MM.1S (cell line): ENCODE data around the gene FUCA1.
"Not testable (repeated sequence)": the region's sequence is repeated elsewhere in the genome, so short reads cannot be mapped to it uniquely, and the experiment has no call there.

Experiments
- CTCF ChIP-seq: fragments of 300-600 bp; sonication (generic); IDR thresholded peaks from 2 replicates; pipeline ENCODE4 v1.5.1; 2016; ENCODE audit warnings: antibody characterized with exemption, low read length, mixed read lengths
- EZH2 ChIP-seq: fragments of 300-600 bp; sonication (generic); optimal IDR thresholded peaks from 2 replicates; pipeline ENCODE3; 2017; ENCODE audit warnings: low read depth, mild to moderate bottlenecking, antibody characterized with exemption, low read length, mixed read lengths
- EZH2phosphoT487 ChIP-seq: fragments of 300-600 bp; sonication (generic); IDR thresholded peaks from 2 replicates; pipeline ENCODE4 v1.6.1; 2018; ENCODE audit warnings: antibody characterized with exemption, low read length

- TF ChIP-seq CTCF, EZH2, EZH2phosphoT487: not testable (repeated sequence)
These were observed 65.2 kb downstream of the FUCA1 start for GRCh38 chr1:23802809-23803342.
